NCI-H460 (cell line): ENCODE data around the gene MCUR1. TPM values are rescaled to one million over a fixed set of nuclear protein-coding genes. Genes with fewer than 3 reads are reported as not detected.
A peak's percentile ranks its signal among the peaks of the same experiment; 100 is the strongest.
"Not testable (repeated sequence)": the region's sequence is repeated elsewhere in the genome, so short reads cannot be mapped to it uniquely, and the experiment has no call there.

ENCODE experiments used
- DNase-seq: peaks from one replicate; pipeline ENCODE4 v3.0.0-alpha.2; 2016; ENCODE audit warnings: low read depth; ENCODE audit errors: extremely low read depth
- polyA plus RNA-seq: library from polyadenylated mRNA; depleted of rRNA; stranded (reverse); fragments of >200 nt; gene quantifications from 2 replicates; pipeline ENCODE4 v1.2.3, GENCODE V29; 2014; cell fraction: nucleus; rRNA removed
- total RNA-seq: library from RNA; depleted of rRNA; stranded (reverse); fragments of >200 nt; shearing (Covaris generic); gene quantifications from 2 replicates; pipeline ENCODE4 v1.2.3, GENCODE V29; 2014; rRNA removed

The MCUR1 gene
- total RNA-seq = 20.4 and 20.7 TPM in 2 replicates
- polyA plus RNA-seq = 7.8 and 16.7 TPM in 2 replicates

DNA sequence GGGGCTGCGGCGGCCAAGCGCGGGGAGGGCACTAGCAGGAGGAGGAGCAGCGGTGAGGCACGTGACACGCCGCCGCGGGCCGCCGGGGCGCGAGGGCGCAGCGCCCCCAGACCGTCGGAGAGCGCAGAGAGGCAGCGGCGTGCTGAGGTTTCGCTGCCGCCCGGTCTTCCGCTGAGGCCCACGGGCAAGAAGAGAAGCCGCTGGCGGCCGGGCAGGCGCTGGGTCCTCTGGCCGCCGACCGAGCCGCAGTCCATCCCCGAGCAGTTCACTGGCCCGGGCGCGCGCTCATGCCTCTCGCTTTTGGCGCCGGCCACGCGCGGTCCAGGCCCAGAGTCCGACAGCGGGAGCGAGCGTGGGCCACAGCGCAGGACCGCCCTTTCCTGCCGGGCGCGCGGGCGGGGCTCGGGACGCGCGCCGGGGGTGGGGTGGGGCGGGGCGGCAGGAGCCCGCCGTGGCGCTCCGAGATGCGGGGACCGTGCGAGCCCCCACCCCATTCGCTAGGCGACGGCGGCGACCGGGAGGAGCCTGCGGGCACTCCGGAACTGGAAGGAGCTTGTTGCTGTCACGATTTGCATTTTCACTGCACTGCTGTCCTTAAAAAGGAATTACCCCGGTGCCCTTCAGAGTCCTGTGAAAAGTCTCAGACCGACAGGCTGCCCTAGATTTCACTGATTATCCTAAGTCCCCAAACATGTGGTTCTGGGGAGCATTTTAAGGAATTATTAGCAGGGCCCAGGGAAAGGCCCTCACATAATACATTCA, at the start of gene MCUR1:
TSS of gene MCUR1 (minus strand) at position 382 of the 762 bp plus-strand sequence. CDS start at position 254, 128 bp downstream.
- peak; percentile 67 for DNase-seq

- DNase-seq = no peak
Observed at GRCh38 chr6:13863699-13864155, 49.4 kb upstream of the MCUR1 start.

DNA sequence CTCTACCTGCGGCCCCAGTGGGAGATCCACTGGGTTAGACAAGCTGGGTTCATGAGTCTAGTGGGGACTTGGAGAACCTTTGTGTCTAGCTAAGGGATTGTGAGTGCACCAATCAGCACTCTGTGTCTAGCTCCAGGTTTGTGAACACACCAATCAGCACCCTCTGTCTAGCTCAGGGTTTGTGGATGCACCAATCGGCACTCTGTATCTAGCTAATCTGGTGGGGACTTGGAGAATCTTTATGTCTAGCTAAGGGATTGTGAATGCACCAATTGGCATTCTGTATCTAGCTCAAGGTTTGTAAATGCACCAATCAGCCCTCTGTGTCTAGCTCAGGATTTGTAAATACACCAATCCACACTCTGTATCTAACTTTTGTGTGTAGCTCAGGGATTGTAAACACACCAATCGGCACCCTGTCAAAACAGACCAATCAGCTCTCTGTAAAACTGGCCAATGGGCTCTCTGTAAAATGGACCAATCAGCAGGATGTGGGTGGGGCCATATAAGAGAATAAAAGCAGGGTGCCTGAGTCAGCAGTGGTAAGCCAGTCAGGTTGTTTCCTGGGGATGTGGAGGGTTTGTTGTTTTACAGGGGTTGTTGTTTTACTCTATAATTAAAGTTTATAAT, 46.3 kb upstream of the MCUR1 start:
- DNase-seq = not testable (repeated sequence)

GRCh38 chr6:13859871-13860555, 45.7 kb upstream of the MCUR1 start:
- DNase-seq = no peak

GRCh38 chr6:13854716-13855250, 40.4 kb upstream of the MCUR1 start:
- no peak for DNase-seq

GRCh38 chr6:13853871-13854270, 39.5 kb upstream of the MCUR1 start:
- no peak for DNase-seq

DNA sequence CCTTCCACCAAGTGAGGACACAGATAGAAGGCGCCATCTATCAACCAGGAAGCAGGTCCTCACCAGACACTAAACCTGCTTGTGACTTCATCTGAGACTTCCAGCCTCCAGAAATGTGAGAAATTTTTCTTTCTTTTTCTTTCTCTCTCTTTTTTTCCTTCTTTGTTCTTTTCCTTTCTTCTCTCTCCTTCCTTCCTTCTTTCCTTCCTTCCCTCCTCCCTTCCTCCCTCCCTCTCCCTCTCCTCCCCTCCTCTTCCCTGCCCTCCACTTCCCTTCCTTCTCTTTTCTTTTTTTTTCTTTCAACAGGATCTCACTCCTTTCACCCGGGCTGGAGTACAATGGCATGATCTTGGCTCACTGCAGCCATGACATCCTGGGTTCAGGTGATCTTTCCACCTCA, 37.4 kb upstream of the MCUR1 start:
- DNase-seq = no peak

GRCh38 chr6:13851330-13851729, 37.0 kb upstream of the MCUR1 start:
- no peak for DNase-seq

DNA sequence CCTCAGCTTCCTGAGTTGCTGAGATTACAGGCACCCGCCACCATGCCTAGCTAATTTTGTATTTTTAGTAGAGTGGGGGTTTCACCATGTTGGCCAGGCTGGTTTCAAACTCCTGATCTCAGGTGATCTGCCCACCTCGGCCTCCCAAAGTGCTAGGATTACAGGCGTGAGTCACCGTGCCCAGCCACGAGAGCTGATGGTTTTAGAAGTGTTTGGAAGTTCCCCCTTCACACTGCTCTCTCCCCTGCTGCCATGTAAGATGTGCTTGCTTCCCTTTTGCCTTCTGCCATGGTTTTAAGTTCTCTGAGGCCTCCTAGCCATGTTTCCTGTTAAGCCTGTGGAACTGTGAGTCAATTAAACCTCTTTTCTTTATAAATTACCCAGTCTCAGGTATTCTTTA, 36.3 kb upstream of the MCUR1 start:
- not testable (repeated sequence) for DNase-seq

DNA sequence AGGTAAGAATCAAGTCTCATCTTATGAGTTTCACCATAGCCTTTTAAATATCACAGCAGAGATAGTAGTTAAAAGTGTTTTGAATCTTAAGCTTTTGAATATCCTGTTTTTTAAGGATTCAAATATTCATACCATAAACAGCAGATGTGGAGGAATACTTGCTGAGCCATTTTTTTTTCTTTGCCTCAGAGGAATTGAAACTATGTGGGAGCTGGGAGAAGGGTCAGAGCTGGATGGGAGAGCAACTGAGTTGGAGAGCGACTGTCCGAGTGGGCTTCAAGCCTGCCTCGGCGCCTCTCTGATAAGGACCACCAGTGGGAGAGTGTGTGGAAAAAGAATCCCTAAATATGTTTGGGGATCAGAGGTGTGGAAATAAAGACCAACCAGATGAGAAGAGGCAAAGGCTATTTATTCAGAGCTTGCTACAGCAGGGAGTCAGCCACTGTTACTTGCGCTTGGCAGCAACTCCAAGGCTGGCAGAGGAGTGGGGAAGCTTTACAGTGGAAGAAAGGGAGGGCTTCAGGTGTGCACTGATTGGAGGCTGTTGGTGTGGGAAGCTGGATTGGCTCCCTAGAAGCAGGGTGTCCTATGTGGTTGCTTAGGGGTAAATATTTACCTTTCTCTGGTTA, 34.3 kb upstream of the MCUR1 start:
- no peak for DNase-seq

GRCh38 chr6:13847326-13848050, 33.1 kb upstream of the MCUR1 start:
- DNase-seq = no peak

DNA sequence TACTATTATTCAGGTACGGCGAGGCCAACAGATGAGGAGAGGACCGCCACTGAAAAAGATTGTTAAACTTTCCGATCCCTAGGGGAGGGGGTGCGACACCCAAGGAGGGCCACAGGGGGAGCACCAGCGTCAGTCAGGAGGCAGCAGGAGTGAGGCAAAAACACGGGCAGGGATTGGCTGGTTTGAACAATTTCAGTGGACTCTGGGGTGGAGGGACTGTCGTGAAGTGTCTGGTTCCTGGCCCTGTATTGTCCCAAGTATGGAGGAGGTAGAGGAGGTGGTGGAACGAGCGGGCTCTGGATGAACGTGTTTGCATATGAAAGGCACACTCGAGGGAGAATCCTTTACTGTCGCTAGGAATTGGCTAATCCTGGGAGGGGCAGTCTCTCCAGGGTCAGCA, 32.5 kb upstream of the MCUR1 start:
- DNase-seq = no peak

- no peak for DNase-seq
Observed at GRCh38 chr6:13841936-13842335, 27.6 kb upstream of the MCUR1 start.

DNA sequence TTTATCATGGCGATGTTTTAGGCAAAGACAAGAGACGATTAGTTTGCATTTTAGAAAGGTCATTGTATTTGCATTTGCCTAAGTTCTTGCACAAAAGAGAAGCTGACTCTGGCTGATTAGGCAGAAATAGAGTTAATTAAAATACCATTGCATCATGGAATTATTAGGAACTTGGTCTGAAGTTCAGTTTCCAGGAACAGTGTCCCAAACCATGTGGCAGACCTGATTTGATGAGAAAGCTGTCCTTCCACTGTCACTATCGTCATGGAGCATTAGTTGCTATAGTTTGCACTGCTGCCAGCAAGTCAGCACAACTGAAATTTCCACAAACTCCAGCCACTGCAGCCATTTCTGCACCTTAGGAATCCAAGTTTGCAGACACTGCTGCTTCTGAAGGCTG, 24.3 kb upstream of the MCUR1 start:
- no peak for DNase-seq

GRCh38 chr6:13836170-13836569, 21.8 kb upstream of the MCUR1 start:
- no peak for DNase-seq

- DNase-seq = no peak
Observed at GRCh38 chr6:13834790-13835189, 20.4 kb upstream of the MCUR1 start.

- not testable (repeated sequence) for DNase-seq
Observed at GRCh38 chr6:13834018-13834417, 19.7 kb upstream of the MCUR1 start.

DNA sequence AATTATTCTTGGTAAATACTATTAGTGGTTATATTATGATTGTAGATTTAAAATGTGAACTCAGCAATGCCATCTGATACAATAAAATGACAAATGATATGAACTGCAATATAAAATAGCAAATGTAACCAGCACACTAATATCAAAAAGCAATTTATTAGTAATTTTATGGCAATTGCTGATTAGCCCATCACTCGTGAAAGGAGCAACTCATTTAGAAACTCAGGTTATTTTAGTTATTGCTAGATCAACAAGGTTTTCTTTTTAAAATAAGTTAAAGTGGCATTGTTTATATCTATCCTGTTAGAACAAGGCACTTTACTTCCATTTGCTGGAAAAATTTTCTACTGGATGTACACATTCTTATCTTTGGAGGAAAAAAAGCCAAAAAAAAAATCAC, 18.4 kb upstream of the MCUR1 start:
- no peak for DNase-seq

DNA sequence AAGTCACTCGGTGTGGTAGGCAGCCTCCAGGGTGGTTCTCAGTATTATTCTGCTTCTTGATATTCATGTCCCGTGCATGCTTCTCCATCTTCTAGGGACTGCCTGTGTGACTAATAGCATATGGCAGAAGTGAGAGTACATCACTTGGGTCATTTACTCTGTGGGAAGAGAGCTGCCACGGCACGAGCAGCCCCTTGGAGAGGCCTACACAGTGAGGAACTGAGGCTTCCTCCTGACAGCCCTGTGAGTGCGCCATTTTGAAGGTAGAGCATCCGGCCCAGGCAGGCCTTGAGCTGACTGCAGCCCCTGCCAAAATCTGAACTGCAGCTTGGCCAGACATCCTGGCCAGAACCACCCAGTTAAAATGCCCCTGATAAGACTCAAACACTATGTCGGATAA, 17.3 kb upstream of the MCUR1 start:
- no peak for DNase-seq

DNA sequence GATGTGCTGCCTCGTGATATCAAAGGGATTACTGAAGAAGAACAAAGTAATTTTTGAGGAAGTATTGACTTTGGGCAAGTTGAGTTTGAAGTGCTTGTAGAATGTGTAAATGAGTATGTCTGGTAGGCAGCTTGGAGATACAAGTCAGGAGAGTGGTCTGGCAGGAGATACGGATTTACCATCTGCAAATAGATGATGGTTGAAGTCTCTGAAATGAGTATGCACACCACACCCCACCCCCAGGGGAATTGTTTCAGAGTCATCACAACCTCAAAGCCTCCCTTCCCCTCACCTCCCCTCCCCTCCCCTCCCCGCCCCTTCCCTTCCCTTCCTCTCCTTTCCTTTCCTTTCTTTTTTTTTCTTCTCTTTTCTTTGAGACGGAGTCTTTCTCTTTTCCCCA, 16.4 kb upstream of the MCUR1 start:
- no peak for DNase-seq
